Measurements from ENCODE around the gene JPT2. TPM values are rescaled to one million over a fixed set of nuclear protein-coding genes. Genes with fewer than 3 reads are reported as not detected.

The JPT2 gene
- total RNA-seq, 1 donor from 2014 or later = 180 TPM

DNA sequence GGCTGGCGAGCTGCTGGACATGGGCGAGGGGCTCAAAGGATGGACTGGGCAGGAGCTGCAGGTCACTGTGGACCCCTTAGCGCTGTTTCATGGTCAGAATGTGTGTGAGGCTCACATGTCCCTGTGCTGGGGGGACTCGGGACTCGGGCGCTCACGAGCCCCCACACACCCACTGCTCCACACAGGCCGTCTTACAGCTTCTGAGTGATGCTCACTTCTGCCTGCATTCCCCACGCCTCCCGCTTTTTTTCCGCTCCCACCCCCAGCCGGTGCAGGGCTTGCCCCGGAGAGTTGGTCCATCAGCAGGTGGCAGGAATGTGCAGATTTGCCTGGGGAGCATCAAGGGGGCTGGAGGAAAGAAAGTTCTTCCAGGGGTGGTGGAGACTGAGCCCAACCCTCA, 20.2 kb upstream of the JPT2 start:
- H3K4me1 Mint-ChIP-seq (ENCODE audit: unreplicated experiment) = peaks cover 10% of the 10 kb centered on the region
- no peak overlapping the region for H3K4me3 Mint-ChIP-seq (ENCODE audit: unreplicated experiment)
- DNase-seq (ENCODE audit: low spot score) = no peak
- no peaks in the 10 kb centered on the region for H3K9me3 Mint-ChIP-seq (ENCODE audit: unreplicated experiment)
- no peak overlapping the region for H3K27ac Mint-ChIP-seq (ENCODE audit: unreplicated experiment)
- TF ChIP-seq, protein P1, sequence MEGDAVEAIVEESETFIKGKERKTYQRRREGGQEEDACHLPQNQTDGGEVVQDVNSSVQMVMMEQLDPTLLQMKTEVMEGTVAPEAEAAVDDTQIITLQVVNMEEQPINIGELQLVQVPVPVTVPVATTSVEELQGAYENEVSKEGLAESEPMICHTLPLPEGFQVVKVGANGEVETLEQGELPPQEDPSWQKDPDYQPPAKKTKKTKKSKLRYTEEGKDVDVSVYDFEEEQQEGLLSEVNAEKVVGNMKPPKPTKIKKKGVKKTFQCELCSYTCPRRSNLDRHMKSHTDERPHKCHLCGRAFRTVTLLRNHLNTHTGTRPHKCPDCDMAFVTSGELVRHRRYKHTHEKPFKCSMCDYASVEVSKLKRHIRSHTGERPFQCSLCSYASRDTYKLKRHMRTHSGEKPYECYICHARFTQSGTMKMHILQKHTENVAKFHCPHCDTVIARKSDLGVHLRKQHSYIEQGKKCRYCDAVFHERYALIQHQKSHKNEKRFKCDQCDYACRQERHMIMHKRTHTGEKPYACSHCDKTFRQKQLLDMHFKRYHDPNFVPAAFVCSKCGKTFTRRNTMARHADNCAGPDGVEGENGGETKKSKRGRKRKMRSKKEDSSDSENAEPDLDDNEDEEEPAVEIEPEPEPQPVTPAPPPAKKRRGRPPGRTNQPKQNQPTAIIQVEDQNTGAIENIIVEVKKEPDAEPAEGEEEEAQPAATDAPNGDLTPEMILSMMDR (IDR thresholded peaks at IDR 0.05; ENCODE audit: unreplicated experiment) = no peak
- H3K36me3 Mint-ChIP-seq (ENCODE audit: low read depth, unreplicated experiment) = peaks cover 33% of the 10 kb centered on the region
- H3K27me3 Mint-ChIP-seq (ENCODE audit: unreplicated experiment) = peaks cover 10% of the 10 kb centered on the region

DNA sequence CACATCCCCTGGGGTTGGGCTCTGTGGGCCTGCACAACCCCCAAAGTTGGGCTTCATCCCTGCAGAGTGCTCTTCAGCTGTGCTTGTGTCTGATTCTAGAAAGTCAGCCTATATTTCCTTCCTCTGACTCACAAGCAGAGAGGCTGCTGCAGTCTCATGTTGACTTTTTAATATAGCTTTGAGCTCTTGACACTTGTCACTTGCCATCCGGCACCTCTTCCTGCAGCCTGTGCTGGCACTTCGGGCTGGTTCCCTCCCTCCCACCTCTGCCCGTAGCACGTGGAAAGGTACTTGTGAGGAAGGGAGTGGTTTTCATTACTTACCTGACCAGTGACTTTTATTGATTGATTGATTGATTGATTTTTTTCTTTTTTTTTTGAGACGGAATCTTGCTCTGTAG, 19.0 kb upstream of the JPT2 start:
- Mint-ChIP-seq H3K27me3 (ENCODE audit: unreplicated experiment) (peaks cover 10% of the 10 kb centered on the region), H3K4me3 (ENCODE audit: unreplicated experiment) (no peak overlapping the region), H3K27ac (ENCODE audit: unreplicated experiment) (no peak overlapping the region), H3K36me3 (ENCODE audit: low read depth, unreplicated experiment) (peaks cover 35% of the 10 kb centered on the region), H3K9me3 (ENCODE audit: unreplicated experiment) (no peaks in the 10 kb centered on the region), H3K4me1 (ENCODE audit: unreplicated experiment) (peaks cover 10% of the 10 kb centered on the region)
- TF ChIP-seq, protein P1 (IDR thresholded peaks at IDR 0.05; ENCODE audit: unreplicated experiment) = no peak
- no peak for DNase-seq (ENCODE audit: low spot score)

DNA sequence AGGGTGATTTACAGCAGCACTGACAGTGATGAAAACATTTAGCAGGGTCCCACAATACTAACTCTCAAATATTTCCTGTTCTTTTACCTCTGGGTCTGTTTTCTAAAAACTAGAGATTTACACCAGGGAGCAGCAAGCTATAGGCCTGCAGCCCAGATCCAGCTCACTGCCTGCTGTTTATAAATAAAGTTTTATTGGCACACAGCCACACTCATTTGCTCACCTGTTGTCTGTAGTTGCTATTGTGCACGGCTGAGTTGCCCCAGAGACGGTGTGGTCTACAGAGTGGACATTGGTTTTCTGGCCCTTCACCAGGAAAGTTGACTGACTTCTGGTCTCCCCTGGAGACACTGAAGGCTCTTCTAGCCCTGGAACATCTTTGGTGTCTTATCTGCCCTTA, 16.3 kb upstream of the JPT2 start:
- Mint-ChIP-seq H3K27me3 (ENCODE audit: unreplicated experiment) (peaks cover 6% of the 10 kb centered on the region), H3K4me1 (ENCODE audit: unreplicated experiment) (no peaks in the 10 kb centered on the region), H3K27ac (ENCODE audit: unreplicated experiment) (no peak overlapping the region), H3K9me3 (ENCODE audit: unreplicated experiment) (no peaks in the 10 kb centered on the region), H3K36me3 (ENCODE audit: low read depth, unreplicated experiment) (peaks cover 26% of the 10 kb centered on the region), H3K4me3 (ENCODE audit: unreplicated experiment) (peak overlapping the region; percentile 5)
- TF ChIP-seq, protein P1 (IDR thresholded peaks at IDR 0.05; ENCODE audit: unreplicated experiment) = no peak
- no peak for DNase-seq (ENCODE audit: low spot score)

DNA sequence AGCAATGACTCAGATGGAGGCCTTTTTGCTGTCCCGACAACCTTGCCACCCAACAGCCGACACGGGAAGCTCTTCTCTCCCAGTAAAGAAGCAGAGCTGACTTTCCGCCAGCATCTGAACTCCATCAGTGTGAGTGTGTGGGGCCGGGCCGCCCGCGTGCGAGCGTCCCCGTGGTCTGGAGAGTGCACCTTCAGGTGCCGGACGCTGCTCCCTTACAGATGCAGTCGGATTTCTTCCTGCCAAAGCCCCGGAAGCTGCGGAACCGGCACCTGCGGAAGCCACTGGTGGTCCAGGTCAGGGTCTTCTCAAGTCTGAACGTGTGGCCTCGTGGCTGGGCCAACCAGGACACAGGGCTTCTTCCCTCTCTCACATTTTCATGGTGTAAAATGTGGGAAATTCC, 15.5 kb upstream of the JPT2 start:
- no peak overlapping the region for H3K27ac Mint-ChIP-seq (ENCODE audit: unreplicated experiment)
- peaks cover 26% of the 10 kb centered on the region for H3K36me3 Mint-ChIP-seq (ENCODE audit: low read depth, unreplicated experiment)
- TF ChIP-seq, protein P1 (IDR thresholded peaks at IDR 0.05; ENCODE audit: unreplicated experiment) = no peak
- H3K4me1 Mint-ChIP-seq (ENCODE audit: unreplicated experiment) = no peaks in the 10 kb centered on the region
- no peak overlapping the region for H3K4me3 Mint-ChIP-seq (ENCODE audit: unreplicated experiment)
- H3K27me3 Mint-ChIP-seq (ENCODE audit: unreplicated experiment) = peaks cover 6% of the 10 kb centered on the region
- no peaks in the 10 kb centered on the region for H3K9me3 Mint-ChIP-seq (ENCODE audit: unreplicated experiment)
- DNase-seq (ENCODE audit: low spot score) = no peak

DNA sequence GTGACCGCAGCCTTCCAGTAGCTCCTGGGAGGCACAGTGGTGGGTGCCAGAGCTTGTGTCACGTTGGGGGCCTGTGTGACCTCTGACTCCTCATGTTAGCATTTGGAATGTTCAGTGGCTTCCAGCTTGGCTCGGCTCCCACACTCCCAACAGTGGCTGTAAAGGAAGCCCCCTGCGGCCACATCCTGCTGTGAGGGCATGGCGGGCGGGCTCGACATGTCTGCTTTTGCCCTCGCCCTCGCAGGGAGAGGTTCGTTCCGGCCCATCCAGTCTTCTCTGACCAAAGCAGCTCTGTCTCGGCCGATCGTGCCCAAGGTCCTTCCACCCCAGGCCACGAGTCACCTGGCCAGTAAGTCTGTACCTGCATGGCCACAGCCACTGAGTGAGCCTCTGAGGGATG, 12.2 kb upstream of the JPT2 start:
- H3K9me3 Mint-ChIP-seq (ENCODE audit: unreplicated experiment) = no peaks in the 10 kb centered on the region
- H3K4me1 Mint-ChIP-seq (ENCODE audit: unreplicated experiment) = no peaks in the 10 kb centered on the region
- H3K27me3 Mint-ChIP-seq (ENCODE audit: unreplicated experiment) = peaks cover 3% of the 10 kb centered on the region
- H3K4me3 Mint-ChIP-seq (ENCODE audit: unreplicated experiment) = no peak overlapping the region
- no peak for DNase-seq (ENCODE audit: low spot score)
- TF ChIP-seq, protein P1 (IDR thresholded peaks at IDR 0.05; ENCODE audit: unreplicated experiment) = no peak
- H3K27ac Mint-ChIP-seq (ENCODE audit: unreplicated experiment) = no peak overlapping the region
- H3K36me3 Mint-ChIP-seq (ENCODE audit: low read depth, unreplicated experiment) = peaks cover 41% of the 10 kb centered on the region
